Renal pelvis (tissue), 12 donors: ENCODE results near the gene ZNF717. TPM values are rescaled to one million over a fixed set of nuclear protein-coding genes. Genes with fewer than 3 reads are reported as not detected.
"Not testable (repeated sequence)": the region's sequence is repeated elsewhere in the genome, so short reads cannot be mapped to it uniquely, and the experiment has no call there.

ENCODE experiments used
- DNase-seq: peaks from one replicate; pipeline ENCODE4 v3.0.0-alpha.2; 2013
- long read RNA-seq, 16 experiments: transcript quantifications; one replicate each; lab custom pipeline, GENCODE V29; 2026
- polyA plus RNA-seq, 3 donors: library from polyadenylated mRNA; unstranded; fragments of 120-200 nt; gene quantifications; one replicate each; pipeline ENCODE4 v1.2.1, GENCODE V29; 2013; ENCODE audit not compliant: insufficient read length in 3 of 3

ZNF717 gene
- 10 to 100 TPM; 16.5 to 23.5 (median 22.9) TPM for polyA plus RNA-seq
- long read RNA-seq, donor 1, partial matches to known transcripts: 8 of 11 reads
- long read RNA-seq, donor 1, other reads (novel, unspliced or antisense): 0 of 11 reads
- long read RNA-seq, donor 2, partial matches to known transcripts: 6 of 7 reads
- long read RNA-seq, donor 2, other reads (novel, unspliced or antisense): 0 of 7 reads
- long read RNA-seq, donor 3: 0 reads
- long read RNA-seq, donor 4, partial matches to known transcripts: 6 of 6 reads
- long read RNA-seq, donor 4, other reads (novel, unspliced or antisense): 0 of 6 reads
- long read RNA-seq, donor 5, partial matches to known transcripts: 0 of 2 reads
- long read RNA-seq, donor 5, other reads (novel, unspliced or antisense): 0 of 2 reads
- long read RNA-seq, donor 6, partial matches to known transcripts: 0 of 4 reads
- long read RNA-seq, donor 6, other reads (novel, unspliced or antisense): 0 of 4 reads
- long read RNA-seq, donor 7, partial matches to known transcripts: 8 of 8 reads
- long read RNA-seq, donor 7, other reads (novel, unspliced or antisense): 0 of 8 reads
- long read RNA-seq, donor 8, partial matches to known transcripts: 0 of 1 reads
- long read RNA-seq, donor 8, other reads (novel, unspliced or antisense): 0 of 1 reads
- long read RNA-seq, donor 9, partial matches to known transcripts: 0 of 3 reads
- long read RNA-seq, donor 9, other reads (novel, unspliced or antisense): 0 of 3 reads
- long read RNA-seq, donor 10, partial matches to known transcripts: 9 of 10 reads
- long read RNA-seq, donor 10, other reads (novel, unspliced or antisense): 0 of 10 reads
- long read RNA-seq, donor 11, partial matches to known transcripts: 0 of 2 reads
- long read RNA-seq, donor 11, other reads (novel, unspliced or antisense): 0 of 2 reads
- long read RNA-seq, donor 12, partial matches to known transcripts: 8 of 9 reads
- long read RNA-seq, donor 12, other reads (novel, unspliced or antisense): 0 of 9 reads
- long read RNA-seq, donor 13, partial matches to known transcripts: 0 of 3 reads
- long read RNA-seq, donor 13, other reads (novel, unspliced or antisense): 0 of 3 reads
- long read RNA-seq, donor 14: 0 reads
- long read RNA-seq, donor 15, partial matches to known transcripts: 9 of 13 reads
- long read RNA-seq, donor 15, other reads (novel, unspliced or antisense): 0 of 13 reads
- long read RNA-seq, donor 16, partial matches to known transcripts: 7 of 11 reads
- long read RNA-seq, donor 16, other reads (novel, unspliced or antisense): 0 of 11 reads

DNA sequence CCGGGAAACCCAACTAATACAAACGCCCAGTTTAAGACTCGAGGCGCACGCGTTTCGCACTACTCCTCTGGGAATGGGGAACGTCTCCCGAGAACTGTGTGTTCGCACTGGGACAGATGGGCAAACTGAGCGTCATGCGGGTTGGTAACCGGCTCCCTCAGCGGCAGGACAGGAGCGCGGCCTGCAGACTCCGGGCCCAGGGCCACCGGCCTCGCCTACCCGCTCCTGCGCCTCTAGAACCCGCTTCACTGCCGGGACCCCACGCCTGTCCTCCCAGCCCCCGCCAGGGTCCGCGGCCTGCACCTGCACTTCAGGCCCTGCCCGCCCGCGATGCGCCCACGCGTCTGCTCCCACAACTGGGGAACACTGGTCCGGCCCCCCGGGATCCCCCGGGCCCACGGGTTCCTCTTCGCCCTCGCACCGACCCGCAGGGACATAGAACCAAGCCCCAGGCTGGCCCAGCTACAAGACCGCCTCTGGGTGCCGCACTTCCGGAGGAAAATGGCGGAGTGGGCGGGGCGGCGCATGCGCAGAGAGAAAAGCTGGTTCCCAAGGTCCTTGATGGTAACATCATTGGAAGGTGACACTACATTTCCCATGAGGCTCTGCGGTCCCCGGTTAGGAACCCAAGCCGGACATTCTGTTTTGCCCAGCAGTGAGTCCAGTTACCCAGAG lies at the start of gene ZNF717:
TSS of gene ZNF717 (minus strand) at position 469 of the 675 bp plus-strand sequence. CDS start 2,187 bp downstream, outside the sequence.
- peak; percentile 91 for DNase-seq

- not testable (repeated sequence) for DNase-seq
Measured at GRCh38 chr3:75831076-75831475, 45.7 kb upstream of the ZNF717 start.

- DNase-seq: not testable (repeated sequence)
Measured at GRCh38 chr3:75818019-75818418, 32.7 kb upstream of the ZNF717 start.

GRCh38 chr3:75816287-75817180 lies 31.2 kb upstream of the ZNF717 start:
- DNase-seq: not testable (repeated sequence)

DNA sequence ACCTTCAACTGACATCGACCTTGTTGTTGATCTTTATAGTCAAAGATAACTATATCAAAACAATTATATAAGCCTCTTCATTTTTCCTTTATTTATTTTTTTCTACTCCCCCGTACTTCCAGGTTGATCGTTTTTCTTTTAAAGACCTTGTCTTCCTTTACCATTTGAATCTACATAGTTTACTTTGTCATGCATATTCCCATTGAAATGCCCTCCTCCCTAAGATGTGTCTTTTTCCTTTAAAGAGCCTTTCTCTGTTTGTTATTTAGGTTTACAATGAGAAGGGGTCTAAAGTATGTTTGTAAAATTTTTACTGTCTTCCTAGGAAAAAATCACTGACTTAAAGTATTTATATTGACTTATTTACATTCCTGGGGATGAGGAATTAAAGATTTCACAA lies 29.4 kb upstream of the ZNF717 start:
- DNase-seq: no peak

- DNase-seq: no peak
Measured at GRCh38 chr3:75782506-75782905, 2.8 kb downstream of the ZNF717 start.

DNA sequence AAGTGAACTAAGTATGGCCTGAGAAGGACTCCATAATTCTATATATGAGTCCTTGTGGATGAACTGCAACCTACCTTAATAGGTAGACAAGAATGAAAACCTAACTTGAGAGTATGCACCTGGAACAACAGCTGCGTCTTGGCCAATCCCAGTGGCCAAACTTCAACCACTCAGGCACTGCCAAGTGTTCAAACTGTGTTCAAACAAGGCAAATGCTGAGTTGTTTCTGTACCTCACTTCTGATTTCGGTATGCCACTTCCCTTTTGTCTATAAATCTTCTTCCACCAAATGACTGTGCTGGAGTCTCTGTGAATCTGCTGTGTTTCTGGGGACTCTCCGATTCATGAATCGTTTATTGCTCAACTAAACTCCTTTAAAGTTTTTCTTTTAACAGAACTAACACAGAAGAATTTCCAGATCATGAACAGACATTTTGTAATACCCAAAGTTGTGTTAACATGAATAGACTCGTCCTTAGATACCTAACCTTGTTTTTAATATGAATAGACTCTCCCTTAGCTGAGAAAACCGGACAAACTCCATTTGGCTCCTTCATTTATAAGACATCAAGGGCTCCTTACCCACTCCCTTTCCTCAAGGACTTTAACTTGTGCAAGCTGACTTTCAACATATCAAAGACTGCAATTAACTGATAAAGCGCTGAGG lies 4.1 kb downstream of the ZNF717 start:
- no peak for DNase-seq

GRCh38 chr3:75777742-75778141 lies 7.6 kb downstream of the ZNF717 start:
- DNase-seq: not testable (repeated sequence)

DNA sequence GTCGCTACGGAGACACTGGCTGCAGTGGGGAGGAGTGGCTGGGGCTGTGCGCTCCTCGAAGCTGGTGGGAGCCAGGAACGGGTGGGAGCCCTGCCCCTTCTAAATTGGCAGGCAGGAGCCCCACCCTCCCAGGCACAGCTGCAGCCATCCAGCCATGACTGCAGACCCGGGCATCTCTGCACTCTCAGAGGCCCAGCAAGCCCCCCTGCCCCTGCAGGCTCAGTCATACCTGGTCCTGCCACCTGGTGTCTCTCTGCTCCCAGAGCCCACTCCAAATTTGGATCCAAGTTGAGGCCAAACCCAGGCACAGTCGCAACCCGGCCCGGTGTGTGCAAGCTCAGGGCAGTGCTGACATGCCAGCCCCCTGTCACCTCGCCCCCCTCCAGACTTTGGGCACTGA lies 13.7 kb downstream of the ZNF717 start:
- DNase-seq: not testable (repeated sequence)

DNA sequence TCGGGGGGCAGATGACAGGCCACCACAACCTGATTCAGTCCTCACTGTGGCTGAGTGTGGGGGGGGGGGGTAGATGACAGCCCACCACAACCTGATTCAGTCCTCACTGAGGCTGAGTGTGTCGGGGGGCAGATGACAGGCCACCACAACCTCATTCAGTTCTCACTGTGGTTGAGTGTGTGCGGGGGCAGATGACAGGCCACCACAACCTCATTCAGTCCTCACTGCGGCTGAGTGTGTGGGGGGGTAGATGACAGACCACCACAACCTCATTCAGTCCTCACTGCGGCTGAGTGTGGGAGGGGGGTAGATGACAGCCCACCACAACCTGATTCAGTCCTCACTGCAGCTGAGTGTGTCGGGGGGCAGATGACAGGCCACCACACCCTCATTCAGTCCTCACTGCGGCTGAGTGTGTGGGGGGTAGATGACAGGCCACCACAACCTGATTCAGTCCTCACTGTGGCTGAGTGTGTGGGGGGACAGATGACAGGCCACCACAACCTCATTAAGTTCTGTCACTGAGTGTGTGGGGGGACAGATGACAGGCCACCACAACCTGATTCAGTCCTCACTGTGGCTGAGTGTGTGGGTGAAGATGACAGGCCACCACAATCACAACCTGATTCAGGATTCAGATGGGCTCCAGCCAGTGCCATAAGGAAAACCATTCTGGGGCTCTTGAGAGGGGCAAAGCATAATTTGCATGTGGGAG lies 16.9 kb downstream of the ZNF717 start:
- no peak for DNase-seq

- no peak for DNase-seq
Measured at GRCh38 chr3:75737831-75738493, 47.4 kb downstream of the ZNF717 start.

DNA sequence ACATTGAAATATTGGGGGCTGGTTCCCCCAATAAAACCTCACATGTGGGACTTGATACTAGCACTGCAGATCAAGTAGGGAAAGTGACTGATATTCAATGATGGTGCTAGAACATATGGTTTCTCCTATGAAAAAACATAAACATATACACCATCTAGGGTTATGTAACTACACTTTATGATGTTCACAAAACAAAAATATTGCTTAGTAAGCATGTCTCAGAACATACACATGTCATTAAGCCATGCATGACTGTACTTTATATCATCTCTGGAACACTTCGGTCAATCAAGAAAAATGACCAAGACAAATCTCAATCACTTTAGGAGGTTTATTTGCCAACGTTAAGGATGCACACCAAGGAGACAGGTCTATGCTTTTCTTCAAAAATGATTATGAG lies 57.4 kb downstream of the ZNF717 start:
- no peak for DNase-seq

- no peak for DNase-seq
Measured at GRCh38 chr3:75692061-75692460, 93.3 kb downstream of the ZNF717 start.

DNA sequence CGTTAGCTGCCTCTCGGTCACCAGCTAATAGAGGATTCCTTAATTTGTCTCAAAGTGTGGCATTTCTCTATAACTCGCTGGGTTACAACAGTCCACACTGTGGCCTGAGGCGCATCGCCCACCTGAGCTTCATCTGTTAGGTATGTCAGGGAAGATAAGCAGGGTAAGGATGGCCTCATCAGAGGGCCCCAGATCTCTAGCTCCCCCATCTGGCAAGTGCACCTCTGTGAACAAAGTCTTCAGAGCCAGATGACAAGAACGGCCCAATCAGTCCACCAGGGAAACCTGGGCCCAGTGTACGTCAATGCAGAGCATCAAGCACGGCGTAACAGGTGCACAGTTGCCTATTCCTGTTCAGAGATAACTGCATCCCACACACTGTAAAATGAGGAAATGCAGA lies 98.0 kb downstream of the ZNF717 start:
- DNase-seq: no peak
